Ovary (tissue), 3 donors: Measurements from ENCODE around the gene IFI6.
"Not testable (repeated sequence)": the region's sequence is repeated elsewhere in the genome, so short reads cannot be mapped to it uniquely, and the experiment has no call there.

Experiments
- EP300 ChIP-seq: sonication (generic); formaldehyde crosslinking; IDR thresholded peaks from one replicate; pipeline ENCODE4 v1.6.1; 2017; ENCODE audit warnings: antibody characterized with exemption
- POLR2A ChIP-seq: fragments of 450-650 bp; IDR thresholded peaks from one replicate; pipeline ENCODE4 v1.6.1; 2017; ENCODE audit warnings: antibody characterized with exemption, mild to moderate bottlenecking, moderate library complexity
- TF ChIP-seq, protein P1 (sequence below), 3 donors: fragments of 450-650 bp in 2 of 3; fragments of 200-600 bp in 1 of 3; IDR thresholded peaks; one replicate each; pipeline versions ENCODE4 v1.5.1 to v1.8.0; 2016 to 2022; ENCODE audit warnings: antibody characterized with exemption in 3 of 3, mild to moderate bottlenecking in 1 of 3
- donor health status: DM: no; HTN: no; CAD: no.

DNA sequence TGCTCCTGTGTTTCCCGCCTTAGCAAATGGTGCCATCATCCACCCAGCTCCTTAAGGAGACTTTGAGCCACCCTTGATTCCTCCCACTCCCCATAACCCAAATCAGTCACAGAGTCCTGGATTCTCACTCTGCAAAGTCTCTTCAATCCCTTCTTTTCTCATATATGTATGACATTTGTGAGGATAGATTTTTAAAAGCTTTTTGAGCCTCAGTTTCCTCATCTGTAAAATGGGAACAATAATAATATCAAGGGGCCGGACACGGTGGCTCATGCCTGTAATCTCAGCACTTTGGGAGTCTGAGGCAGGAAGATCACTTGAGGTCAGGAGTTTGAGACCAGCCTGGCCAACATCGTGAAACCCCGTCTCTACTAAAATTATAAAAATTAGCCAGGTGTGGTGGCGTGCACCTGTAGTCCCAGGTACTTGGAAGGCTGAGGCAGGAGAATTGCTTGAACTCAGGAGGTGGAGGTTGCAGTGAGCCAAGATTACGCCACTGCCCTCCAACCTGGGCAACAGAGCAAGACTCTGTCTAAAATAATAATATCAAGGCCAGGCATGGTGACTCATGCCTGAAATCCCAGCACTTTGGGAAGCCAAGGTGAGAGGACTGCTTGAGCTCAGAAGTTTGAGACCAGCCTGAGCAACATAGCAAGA lies 52.1 kb downstream of the IFI6 start:
- TF ChIP-seq, protein P1, sequence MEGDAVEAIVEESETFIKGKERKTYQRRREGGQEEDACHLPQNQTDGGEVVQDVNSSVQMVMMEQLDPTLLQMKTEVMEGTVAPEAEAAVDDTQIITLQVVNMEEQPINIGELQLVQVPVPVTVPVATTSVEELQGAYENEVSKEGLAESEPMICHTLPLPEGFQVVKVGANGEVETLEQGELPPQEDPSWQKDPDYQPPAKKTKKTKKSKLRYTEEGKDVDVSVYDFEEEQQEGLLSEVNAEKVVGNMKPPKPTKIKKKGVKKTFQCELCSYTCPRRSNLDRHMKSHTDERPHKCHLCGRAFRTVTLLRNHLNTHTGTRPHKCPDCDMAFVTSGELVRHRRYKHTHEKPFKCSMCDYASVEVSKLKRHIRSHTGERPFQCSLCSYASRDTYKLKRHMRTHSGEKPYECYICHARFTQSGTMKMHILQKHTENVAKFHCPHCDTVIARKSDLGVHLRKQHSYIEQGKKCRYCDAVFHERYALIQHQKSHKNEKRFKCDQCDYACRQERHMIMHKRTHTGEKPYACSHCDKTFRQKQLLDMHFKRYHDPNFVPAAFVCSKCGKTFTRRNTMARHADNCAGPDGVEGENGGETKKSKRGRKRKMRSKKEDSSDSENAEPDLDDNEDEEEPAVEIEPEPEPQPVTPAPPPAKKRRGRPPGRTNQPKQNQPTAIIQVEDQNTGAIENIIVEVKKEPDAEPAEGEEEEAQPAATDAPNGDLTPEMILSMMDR (IDR thresholded peaks at IDR 0.05): not testable (repeated sequence)
- not testable (repeated sequence) for TF ChIP-seq POLR2A, EP300
